ENCODE data around the gene MBNL3.

MBNL3 gene

GRCh38 chrX:132488819-132489577 lies at the start of gene MBNL3:
MBNL3 (minus strand) TSS chrX:132489038; CDS start chrX:132439611, 49,427 bp downstream.
- peak; percentile 90 for DNase-seq (ENCODE audit: low spot score)

GRCh38 chrX:132533409-132533808 lies 44.6 kb upstream of the MBNL3 start:
- no peak for DNase-seq (ENCODE audit: low spot score)

GRCh38 chrX:132532913-132533312 lies 44.1 kb upstream of the MBNL3 start:
- no peak for DNase-seq (ENCODE audit: low spot score)

- no peak for DNase-seq (ENCODE audit: low spot score)
These were observed 43.3 kb upstream of the MBNL3 start for GRCh38 chrX:132532097-132532496.

- DNase-seq (ENCODE audit: low spot score) = no peak
These were observed 32.0 kb upstream of the MBNL3 start for GRCh38 chrX:132520792-132521191.

GRCh38 chrX:132520213-132520612 lies 31.4 kb upstream of the MBNL3 start:
- no peak for DNase-seq (ENCODE audit: low spot score)

- no peak for DNase-seq (ENCODE audit: low spot score)
These were observed 29.6 kb upstream of the MBNL3 start for GRCh38 chrX:132518401-132518800.

- DNase-seq (ENCODE audit: low spot score) = no peak
These were observed 20.0 kb upstream of the MBNL3 start for GRCh38 chrX:132508834-132509233.

- DNase-seq (ENCODE audit: low spot score) = no peak
These were observed 16.3 kb upstream of the MBNL3 start for GRCh38 chrX:132505116-132505515.

- no peak for DNase-seq (ENCODE audit: low spot score)
These were observed 15.6 kb upstream of the MBNL3 start for GRCh38 chrX:132504417-132504816.

DNA sequence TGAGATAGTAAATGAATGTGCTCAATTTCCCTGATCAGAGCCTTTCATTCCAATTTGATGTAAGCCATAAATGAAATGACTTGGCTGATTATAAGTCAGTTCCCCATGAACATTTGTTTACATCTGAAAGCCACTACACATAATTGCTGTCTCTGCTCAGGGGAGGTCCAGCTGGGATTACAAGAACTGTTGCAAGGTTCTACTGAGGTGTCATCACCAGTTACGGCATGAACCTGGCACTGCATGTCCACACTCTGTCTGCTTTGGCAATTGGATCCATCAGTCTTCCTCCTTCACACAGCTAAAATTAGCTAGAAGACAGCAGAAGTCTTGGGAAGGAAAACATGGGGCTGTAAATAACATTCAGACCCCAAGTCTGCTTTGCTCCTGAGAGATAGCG lies 12.8 kb upstream of the MBNL3 start:
- no peak for DNase-seq (ENCODE audit: low spot score)

DNA sequence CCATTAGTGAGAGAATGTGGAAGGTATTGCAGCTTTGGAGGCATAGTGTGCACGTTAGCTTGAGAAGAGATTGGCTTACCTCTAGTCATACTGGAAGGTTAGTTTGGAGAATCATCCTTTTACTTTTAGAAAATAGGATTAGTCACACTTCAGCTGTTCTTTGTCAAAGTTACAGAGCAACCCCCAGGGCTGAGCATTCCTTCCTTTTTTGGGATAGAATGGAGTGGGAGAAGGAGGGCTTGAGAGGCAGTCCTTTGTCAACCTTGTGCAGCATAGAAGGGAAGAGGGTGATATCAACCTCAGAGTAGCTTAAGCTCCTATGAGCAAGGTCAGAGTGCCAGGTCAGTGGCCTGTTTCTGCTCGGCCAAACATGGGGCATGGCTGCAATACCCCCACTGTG lies 8.6 kb upstream of the MBNL3 start:
- no peak for DNase-seq (ENCODE audit: low spot score)

DNA sequence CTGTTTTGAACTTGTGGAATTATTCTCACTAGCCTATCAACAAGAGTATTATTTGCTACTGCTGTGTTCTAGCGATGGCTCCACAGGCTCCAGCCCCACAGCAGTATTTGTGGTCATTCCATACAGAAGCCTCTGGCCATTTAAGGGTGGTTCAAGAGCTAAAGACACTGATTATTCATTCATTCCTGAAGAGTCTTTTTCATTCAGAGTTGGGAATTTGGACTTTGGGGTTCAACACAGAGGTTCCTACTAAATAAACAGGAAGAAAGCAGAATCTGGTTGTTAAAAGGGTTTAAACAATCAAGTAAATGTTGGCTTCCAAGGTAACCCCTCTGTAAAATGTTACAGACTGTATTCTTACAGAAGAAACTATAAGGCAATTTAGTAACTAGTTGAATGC lies 4.3 kb upstream of the MBNL3 start:
- no peak for DNase-seq (ENCODE audit: low spot score)

GRCh38 chrX:132491191-132491590 lies 2.4 kb upstream of the MBNL3 start:
- peak; percentile 80 for DNase-seq (ENCODE audit: low spot score)

- peak; percentile 75 for DNase-seq (ENCODE audit: low spot score)
These were observed 961 bp upstream of the MBNL3 start for GRCh38 chrX:132489578-132490419.

DNA sequence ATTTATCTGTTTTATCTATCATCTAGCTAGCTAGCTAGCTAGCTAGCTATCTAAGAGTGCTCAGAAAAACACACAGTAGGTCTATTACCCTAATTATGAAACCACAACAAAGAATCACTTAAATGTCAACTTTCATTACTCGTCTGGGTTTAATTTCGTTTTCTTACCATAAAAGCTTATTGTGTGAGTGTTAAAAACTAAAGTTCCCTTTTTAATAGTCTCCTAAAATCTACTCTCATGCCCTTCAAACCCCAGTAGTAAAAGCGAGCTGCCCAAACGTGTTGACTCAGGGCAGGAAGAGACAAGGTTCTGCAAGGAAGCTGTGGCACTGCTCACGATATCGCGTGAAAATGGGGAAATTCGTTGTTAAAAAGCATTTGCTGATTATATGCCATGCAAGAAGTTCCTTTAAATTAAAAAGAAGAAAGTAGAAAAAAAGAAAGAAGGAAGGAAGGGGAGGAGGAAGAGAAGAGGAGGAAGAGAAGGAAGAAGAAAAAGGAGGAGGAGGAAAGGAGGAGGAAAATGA lies 595 bp downstream of the MBNL3 start:
- DNase-seq (ENCODE audit: low spot score) = peak; percentile 79

GRCh38 chrX:132486599-132487178 lies 2.1 kb downstream of the MBNL3 start:
- no peak for DNase-seq (ENCODE audit: low spot score)

DNA sequence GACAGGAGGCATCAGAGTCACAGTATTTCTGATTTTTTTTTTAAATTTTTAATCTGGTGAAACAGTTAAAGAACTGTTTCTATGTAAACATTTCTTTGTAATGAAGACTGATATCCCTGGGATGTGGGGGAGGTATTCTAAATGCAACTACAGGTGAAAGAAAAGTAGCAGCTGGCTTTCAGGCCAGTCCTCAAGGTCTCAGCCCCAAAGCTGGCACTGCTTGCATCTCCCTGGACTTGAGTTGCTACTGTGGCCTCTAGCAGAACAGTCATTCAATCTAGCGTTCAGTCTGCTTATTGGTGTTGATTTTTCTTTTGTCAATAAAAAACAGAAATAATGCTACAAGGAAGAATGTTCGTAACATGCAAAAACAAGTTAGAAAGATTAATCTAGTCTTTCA lies 4.9 kb downstream of the MBNL3 start:
- peak; percentile 2 for DNase-seq (ENCODE audit: low spot score)

- peak; percentile 1 for DNase-seq (ENCODE audit: low spot score)
These were observed 5.3 kb downstream of the MBNL3 start for GRCh38 chrX:132483488-132483887.

DNA sequence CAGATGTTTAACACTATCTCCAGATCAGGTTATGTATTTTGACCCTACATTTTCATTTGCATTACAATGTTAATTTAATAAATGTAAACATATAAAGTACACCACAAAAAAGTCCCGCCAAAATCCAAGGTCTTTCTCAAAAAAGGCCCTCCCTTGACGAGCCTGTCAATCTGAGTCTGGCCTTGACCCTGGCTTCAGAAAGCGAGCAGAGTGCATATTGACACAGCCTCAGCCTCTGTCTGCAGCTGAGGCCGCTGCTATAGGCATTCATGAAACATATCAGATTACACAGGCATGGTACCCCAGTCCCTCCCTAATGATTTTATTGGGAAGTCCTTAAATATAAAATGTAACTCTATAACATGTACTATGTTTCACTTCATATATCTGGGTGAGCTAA lies 6.2 kb downstream of the MBNL3 start:
- DNase-seq (ENCODE audit: low spot score) = no peak

DNA sequence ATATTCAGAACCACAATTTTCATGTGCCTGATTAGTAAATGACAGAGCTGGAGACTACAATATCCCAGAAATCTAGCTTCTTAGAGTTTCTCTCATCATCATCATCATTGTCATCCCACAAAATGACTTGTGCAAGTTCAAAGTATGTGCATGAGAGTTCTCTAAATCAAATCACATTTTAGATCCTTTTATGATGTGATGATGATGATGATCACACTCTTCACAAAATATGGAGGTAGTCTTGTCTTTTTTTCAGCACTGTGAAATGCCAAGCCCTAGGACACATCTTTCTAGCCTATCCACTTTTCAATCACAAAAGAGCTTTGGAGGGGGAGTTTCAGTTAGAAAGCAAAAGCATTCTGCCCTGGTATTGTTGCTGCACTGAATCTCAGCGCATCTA lies 7.4 kb downstream of the MBNL3 start:
- DNase-seq (ENCODE audit: low spot score) = peak; percentile 30

- DNase-seq (ENCODE audit: low spot score) = peak; percentile 90
These were observed 8.1 kb downstream of the MBNL3 start for GRCh38 chrX:132480581-132481203.

All from NAMALWA (cell line).